ENCODE measurements around the gene GTF2I.
"Not testable (repeated sequence)": the region's sequence is repeated elsewhere in the genome, so short reads cannot be mapped to it uniquely, and the experiment has no call there.

GTF2I gene

GRCh38 chr7:74657692-74658177 is at the start of gene GTF2I:
Gene GTF2I, plus strand, starts transcription at chr7:74657718. Its CDS starts 31,411 bp downstream, at chr7:74689129.
- no peak for DNase-seq

- no peak for DNase-seq
Observed at GRCh38 chr7:74612015-74612829, 45.3 kb upstream of the GTF2I start.

- no peak for DNase-seq
Observed at GRCh38 chr7:74615933-74616780, 41.4 kb upstream of the GTF2I start.

DNA sequence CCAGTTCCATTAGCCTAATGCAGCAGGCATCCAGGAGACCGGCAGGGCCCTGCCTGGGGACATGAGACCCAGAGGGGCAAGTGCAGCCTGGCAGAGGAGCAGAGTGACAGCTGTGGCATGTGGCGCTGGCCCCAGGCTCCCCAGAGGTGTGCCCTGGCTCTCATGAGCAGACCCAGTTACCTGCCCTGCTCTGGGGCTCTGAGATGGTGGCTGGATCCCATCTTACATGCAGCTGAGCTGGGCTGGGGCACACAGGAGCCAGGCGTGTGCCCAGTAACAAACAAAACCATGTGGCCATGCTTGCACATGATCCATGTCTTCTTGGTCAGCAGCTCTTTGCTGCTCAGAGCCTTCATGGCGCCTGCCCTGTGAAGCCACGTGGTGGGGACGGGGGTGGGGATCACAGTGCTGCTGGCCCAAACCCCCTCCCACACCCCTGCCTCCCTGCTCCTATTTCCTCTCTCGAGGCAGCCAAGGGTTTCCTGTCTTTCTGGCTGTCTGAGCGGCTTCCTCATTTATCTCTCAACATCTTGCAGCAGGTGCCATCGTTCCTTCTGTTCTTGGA is 40.3 kb upstream of the GTF2I start:
- no peak for DNase-seq

GRCh38 chr7:74619235-74619860 is 38.2 kb upstream of the GTF2I start:
- DNase-seq = no peak

GRCh38 chr7:74622228-74622749 is 35.2 kb upstream of the GTF2I start:
- no peak for DNase-seq

DNA sequence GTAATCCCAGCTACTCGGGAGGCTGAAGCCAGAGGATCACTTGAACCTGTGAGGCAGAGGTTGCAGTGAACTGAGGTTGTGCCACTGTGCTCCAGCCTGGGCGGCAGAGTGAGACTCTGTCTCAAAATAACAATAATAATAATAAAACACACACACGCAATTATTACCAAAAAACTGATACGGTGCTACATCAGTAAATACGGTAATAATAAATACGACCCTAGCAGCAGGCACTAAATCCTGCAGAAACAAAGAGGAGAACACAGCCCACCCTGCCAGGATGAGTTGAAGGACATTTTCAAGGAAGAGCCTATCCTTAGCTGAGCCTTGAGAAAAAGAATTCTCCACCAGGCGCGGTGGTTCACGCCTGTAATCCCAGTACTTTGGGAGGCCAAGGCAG is 34.4 kb upstream of the GTF2I start:
- no peak for DNase-seq

GRCh38 chr7:74625446-74625845 is 32.1 kb upstream of the GTF2I start:
- no peak for DNase-seq

DNA sequence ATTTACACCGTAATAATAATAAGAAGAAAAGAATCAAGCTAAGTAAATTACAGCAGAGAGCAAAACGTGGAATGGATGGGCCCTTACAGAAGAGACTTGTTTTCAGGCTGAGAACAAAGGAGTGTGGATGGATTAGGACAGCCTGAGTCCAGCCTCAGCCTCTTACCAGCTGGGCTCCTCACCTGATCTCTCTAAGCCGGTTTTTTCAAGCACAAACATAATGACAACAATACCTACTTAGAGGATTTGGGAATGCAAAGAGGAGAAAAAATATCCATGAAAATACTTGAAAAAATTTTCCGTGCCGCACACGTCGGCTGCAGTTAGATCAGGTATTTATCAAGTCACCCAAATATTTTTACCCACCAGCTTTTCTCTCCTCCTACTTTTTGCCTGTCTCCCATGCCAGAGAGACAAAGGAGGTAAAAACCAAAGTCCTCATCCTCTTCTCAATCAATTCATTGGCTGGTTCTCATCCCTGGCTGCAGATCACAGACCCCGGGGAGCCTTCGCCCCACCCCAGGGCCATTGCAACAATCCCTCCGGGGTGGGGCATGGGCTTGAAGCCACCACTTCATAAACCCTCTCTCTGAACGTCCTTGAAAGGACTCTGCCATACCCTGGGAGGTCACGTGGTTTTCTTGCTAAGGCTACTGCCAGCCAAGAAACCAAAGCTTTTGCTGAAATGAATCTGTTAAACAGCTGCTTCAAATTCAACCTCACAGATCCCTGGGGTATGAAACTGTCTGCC is 29.7 kb upstream of the GTF2I start:
- DNase-seq = no peak

- DNase-seq = no peak
Observed at GRCh38 chr7:74632505-74632904, 25.0 kb upstream of the GTF2I start.

DNA sequence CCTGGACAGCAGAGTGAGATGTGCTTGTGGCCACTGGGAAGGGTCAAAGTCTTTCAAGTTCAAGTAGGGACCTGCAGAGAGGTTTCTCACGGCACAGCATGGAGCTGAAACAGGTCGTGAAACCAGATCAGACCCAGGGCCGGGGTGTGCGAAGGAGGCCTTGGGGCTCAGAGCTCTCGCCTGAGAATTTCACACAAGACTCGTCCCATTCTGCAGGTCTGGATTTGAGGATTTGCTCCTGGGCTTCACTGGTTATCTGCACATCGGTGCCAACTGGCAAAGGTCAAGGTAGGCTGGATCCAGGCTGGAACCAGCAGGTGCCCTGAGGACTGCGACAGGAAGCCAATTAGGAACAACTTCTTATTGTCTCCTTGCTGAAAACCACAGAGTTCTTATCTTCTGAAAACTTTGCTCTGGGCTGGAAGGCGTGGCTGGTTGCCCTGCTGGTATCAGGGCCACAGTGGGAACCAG is 24.0 kb upstream of the GTF2I start:
- no peak for DNase-seq

DNA sequence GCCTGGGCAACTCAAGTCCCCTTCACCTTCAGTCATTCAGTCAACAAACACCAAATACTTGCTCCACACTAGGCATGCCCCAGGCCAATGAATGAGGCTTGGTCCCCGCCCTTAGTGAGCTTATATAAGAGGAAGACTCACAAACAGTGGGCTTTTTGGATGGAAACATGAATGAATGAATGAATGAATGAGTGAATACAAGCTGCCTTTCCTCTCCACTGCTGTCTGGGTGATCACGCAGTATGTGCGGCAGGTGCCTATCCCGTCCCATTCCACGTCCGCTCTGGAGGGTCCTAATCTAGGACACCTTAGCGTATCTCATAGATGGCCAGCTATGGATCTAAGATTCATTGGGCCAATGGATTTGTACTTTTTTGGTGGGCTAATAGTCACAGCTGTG is 19.8 kb upstream of the GTF2I start:
- DNase-seq = no peak

GRCh38 chr7:74650055-74650454 is 7.5 kb upstream of the GTF2I start:
- DNase-seq = not testable (repeated sequence)

DNA sequence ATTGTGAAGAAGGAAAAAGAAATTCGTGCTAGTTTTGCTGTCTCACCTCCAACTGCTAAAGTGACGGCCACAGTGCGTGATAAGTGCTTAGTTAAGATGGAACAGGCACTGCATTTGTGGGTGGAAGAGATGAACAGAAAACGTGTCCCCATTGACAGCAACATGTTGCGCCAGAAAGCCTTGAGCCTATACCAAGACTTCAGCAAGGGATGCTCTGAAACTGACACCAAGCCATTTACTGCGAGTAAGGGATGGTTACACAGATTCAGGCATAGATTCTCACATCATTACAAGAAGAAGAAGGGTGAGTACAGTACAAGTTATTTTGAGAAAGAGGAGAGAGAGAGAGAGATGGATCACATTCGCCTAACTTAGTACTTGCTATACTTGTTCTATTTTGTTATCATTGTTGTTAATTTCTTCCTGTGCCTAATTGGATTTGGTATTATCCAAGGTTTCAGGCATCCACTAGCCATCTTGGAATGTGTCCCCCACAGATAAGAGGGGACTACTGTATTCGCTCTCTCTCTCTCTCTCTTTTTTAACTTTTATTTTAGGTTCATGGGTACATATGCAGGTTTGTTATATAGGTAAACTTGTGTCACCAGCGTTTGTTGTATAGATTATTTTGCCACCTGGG is 6.9 kb upstream of the GTF2I start:
- not testable (repeated sequence) for DNase-seq

DNA sequence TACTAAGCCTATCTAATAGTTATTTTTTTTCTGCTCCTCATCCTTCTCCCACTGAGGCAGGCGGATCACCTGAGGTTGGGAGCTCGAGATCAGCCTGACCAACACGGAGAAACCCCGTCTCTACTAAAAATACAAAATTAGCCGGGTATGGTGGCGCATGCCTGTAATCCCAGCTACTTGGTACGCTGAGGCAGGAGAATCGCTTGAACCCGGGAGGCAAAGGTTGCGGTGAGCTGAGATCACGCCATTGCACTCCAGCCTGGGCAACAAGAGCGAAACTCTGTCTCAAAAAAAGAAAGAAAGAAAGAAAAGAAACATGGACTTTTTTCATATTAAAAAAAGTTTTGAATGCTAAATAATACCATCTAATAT is 6.4 kb upstream of the GTF2I start:
- DNase-seq = not testable (repeated sequence)

DNA sequence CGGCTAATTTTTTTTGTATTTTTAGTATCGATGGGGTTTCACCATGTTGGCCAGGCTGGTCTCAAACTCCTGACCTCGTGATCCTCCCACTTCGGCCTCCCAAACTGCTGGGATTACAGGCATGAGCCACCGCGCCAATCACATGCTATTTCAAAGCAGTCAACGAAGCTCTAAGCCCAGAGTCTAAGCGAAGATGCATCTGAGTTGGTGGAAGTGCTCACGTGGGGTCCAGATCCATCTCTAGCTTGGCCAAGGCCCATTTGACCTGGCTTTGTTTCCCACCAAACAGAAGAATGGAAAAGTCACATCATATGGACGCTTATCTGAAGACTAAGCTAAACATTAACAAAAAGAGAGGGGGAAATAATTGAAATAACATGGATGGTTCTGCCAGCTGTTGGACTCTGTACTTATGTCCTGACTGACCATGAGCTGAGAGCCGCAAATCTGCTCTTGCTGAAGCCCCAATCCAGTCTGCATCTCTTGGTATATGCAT is 3.8 kb upstream of the GTF2I start:
- DNase-seq = no peak

- DNase-seq = no peak
Observed at GRCh38 chr7:74654811-74655210, 2.7 kb upstream of the GTF2I start.

GRCh38 chr7:74655324-74655723 is 2.2 kb upstream of the GTF2I start:
- no peak for DNase-seq

- DNase-seq = no peak
Observed at GRCh38 chr7:74655768-74656440, 1.6 kb upstream of the GTF2I start.

GRCh38 chr7:74656441-74656836 is 1.1 kb upstream of the GTF2I start:
- DNase-seq = peak in 1 of 2 experiments; percentile 41

All from NCI-H1930 (cell line).